Natural killer cell (primary cell): ENCODE data around the gene CCNA1. TPM values are rescaled to one million over a fixed set of nuclear protein-coding genes. Genes with fewer than 3 reads are reported as not detected.

Source experiments
- ATAC-seq, 3 donors: fragments of 150-1000 bp in 2 of 3; fragments of 200-7000 bp in 1 of 3; cut with Tn5 transposase; 1 replicate in 1 of 3; 2 replicates in 2 of 3; pipeline ENCODE4 v1.10.0; 2021; ENCODE audit warnings: mild to moderate bottlenecking in 2 of 3, moderate library complexity in 2 of 3
- DNase-seq, 2 donors: peaks; one replicate each; pipeline versions ENCODE4 v3.0.0 to v3.0.0-alpha.2; 2013 to 2021; ENCODE audit warnings: mixed read lengths in 1 of 2
- H3K27ac ChIP-seq: one replicate; pipeline ENCODE4 v1.5.1; 2013; ENCODE audit warnings: mild to moderate bottlenecking, low read length
- H3K27me3 ChIP-seq: one replicate; pipeline ENCODE4 v1.6.1; 2013; ENCODE audit warnings: low read length; ENCODE audit not compliant: control insufficient read depth, insufficient read depth
- H3K36me3 ChIP-seq: one replicate; pipeline ENCODE4 v1.6.1; 2013; ENCODE audit warnings: low read length; ENCODE audit not compliant: control insufficient read depth, insufficient read depth
- H3K4me1 ChIP-seq: one replicate; pipeline ENCODE4 v1.6.1; 2013; ENCODE audit warnings: low read length; ENCODE audit not compliant: control insufficient read depth, insufficient read depth
- H3K4me3 ChIP-seq: one replicate; pipeline ENCODE4 v1.5.1; 2013; ENCODE audit warnings: low read length
- H3K9me3 ChIP-seq: one replicate; pipeline ENCODE4 v1.6.1; 2013; ENCODE audit warnings: low read length; ENCODE audit not compliant: control insufficient read depth, insufficient read depth
- H3K27ac Mint-ChIP-seq, 2 donors: one replicate each; pipeline ENCODE4 v1.8.0; 2022; ENCODE audit warnings: mild to moderate bottlenecking in 2 of 2, mixed read lengths in 2 of 2, moderate library complexity in 1 of 2
- H3K27me3 Mint-ChIP-seq, 2 donors: one replicate each; pipeline ENCODE4 v1.8.0; 2022; ENCODE audit warnings: low read depth in 2 of 2, mixed read lengths in 2 of 2
- H3K36me3 Mint-ChIP-seq: one replicate; pipeline ENCODE4 v1.8.0; 2022; ENCODE audit warnings: mixed read lengths
- H3K4me1 Mint-ChIP-seq, 2 donors: one replicate each; pipeline ENCODE4 v1.8.0; 2022; ENCODE audit warnings: mixed read lengths in 2 of 2
- H3K4me3 Mint-ChIP-seq: one replicate; pipeline ENCODE4 v1.8.0; 2022; ENCODE audit warnings: mild to moderate bottlenecking, moderate library complexity, mixed read lengths
- H3K9me3 Mint-ChIP-seq, 2 donors: one replicate each; pipeline ENCODE4 v1.8.0; 2022; ENCODE audit warnings: mixed read lengths in 2 of 2
- WGBS: methylation state at CpG from one replicate; pipeline ENCODE4 v1.1.7; 2013; ENCODE audit warnings: missing lambda C conversion rate; ENCODE audit not compliant: insufficient coverage; 5-methylcytosine and 5-hydroxymethylcytosine counted together
- intact Hi-C: fragments of 100-400 bp; cut with micrococcal nuclease; formaldehyde crosslinking; loops from one replicate; pipeline ENCODE4 v1.14.2; 2022
- total RNA-seq, 4 donors: library from RNA; stranded (reverse); fragments of 120-200 nt in 1 of 4; gene quantifications; one replicate each; pipeline versions ENCODE4 v1.2.3 to v1.2.4, GENCODE V29; 2013 to 2022
- TF ChIP-seq, protein P1 (sequence below): fragments of 200-600 bp; IDR thresholded peaks from one replicate; pipeline ENCODE4 v1.8.0; 2022; ENCODE audit warnings: antibody characterized with exemption

Gene CCNA1
- total RNA-seq, 3 donors from 2014 or later (not counting 1 experiment from before 2014, with no cell fraction given) = 0.20 to 7.7 TPM; not detected in 1

DNA sequence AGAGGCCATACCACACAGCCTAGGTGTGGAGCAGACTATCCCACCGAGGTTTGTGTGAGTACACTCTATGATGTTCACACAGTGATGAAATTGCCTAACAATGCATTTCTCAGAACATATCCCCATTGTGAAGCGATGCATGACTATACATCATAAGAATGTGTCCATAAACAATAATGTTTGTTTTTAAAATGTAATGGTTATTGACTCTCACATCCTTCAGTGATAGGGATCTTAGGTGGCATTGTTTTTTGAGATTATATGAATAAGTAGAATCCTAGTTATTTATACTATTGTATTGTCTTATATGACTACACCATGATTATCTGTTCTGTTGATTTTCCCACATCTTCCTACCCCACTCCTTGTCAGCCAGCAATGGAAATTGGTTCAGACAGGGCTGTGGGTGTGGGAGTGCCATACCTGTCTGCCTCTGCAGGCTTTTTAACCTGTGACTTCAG, 13.6 kb downstream of the CCNA1 start:
- no peaks in the 10 kb centered on the region for H3K9me3 ChIP-seq
- DNase-seq = no peak
- H3K4me1 ChIP-seq = no peaks in the 10 kb centered on the region
- no peak overlapping the region for H3K27ac ChIP-seq
- intact Hi-C loops = no loop called here
- Mint-ChIP-seq H3K4me3 (no peak overlapping the region), H3K27ac (no peak overlapping the region), H3K36me3 (no peaks in the 10 kb centered on the region), H3K27me3 (peaks cover 0 to 3% of the 10 kb centered on the region in 2 donors), H3K4me1 (no peaks in the 10 kb centered on the region), H3K9me3 (no peaks in the 10 kb centered on the region)
- H3K4me3 ChIP-seq = no peak overlapping the region
- TF ChIP-seq, protein P1, sequence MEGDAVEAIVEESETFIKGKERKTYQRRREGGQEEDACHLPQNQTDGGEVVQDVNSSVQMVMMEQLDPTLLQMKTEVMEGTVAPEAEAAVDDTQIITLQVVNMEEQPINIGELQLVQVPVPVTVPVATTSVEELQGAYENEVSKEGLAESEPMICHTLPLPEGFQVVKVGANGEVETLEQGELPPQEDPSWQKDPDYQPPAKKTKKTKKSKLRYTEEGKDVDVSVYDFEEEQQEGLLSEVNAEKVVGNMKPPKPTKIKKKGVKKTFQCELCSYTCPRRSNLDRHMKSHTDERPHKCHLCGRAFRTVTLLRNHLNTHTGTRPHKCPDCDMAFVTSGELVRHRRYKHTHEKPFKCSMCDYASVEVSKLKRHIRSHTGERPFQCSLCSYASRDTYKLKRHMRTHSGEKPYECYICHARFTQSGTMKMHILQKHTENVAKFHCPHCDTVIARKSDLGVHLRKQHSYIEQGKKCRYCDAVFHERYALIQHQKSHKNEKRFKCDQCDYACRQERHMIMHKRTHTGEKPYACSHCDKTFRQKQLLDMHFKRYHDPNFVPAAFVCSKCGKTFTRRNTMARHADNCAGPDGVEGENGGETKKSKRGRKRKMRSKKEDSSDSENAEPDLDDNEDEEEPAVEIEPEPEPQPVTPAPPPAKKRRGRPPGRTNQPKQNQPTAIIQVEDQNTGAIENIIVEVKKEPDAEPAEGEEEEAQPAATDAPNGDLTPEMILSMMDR = no peak
- ATAC-seq = no peak
- WGBS = 93% methylated on average over 1 of the region's 2 CpGs
- no peaks in the 10 kb centered on the region for H3K36me3 ChIP-seq
- H3K27me3 ChIP-seq = no peaks in the 10 kb centered on the region

GRCh38 chr13:36447501-36447900, 15.2 kb downstream of the CCNA1 start:
- H3K4me1 Mint-ChIP-seq = no peaks in the 10 kb centered on the region
- no peaks in the 10 kb centered on the region for H3K9me3 Mint-ChIP-seq
- no peak overlapping the region for H3K27ac Mint-ChIP-seq
- intact Hi-C loops = no loop called here
- Histone ChIP-seq H3K4me3 (no peak overlapping the region), H3K4me1 (no peaks in the 10 kb centered on the region), H3K9me3 (no peaks in the 10 kb centered on the region), H3K36me3 (no peaks in the 10 kb centered on the region), H3K27me3 (no peaks in the 10 kb centered on the region), H3K27ac (no peak overlapping the region)
- 82% methylated on average over 7 of the region's 7 CpGs for WGBS
- no peaks in the 10 kb centered on the region for H3K36me3 Mint-ChIP-seq
- DNase-seq = no peak
- TF ChIP-seq, protein P1 = no peak
- no peak overlapping the region for H3K4me3 Mint-ChIP-seq
- H3K27me3 Mint-ChIP-seq = peaks cover 0 to 7% of the 10 kb centered on the region in 2 donors
- ATAC-seq = no peak

GRCh38 chr13:36450534-36450933, 18.2 kb downstream of the CCNA1 start:
- TF ChIP-seq, protein P1 = no peak
- no peaks in the 10 kb centered on the region for H3K36me3 Mint-ChIP-seq
- H3K4me1 Mint-ChIP-seq = no peaks in the 10 kb centered on the region
- Histone ChIP-seq H3K4me3 (no peak overlapping the region), H3K27me3 (no peaks in the 10 kb centered on the region), H3K36me3 (no peaks in the 10 kb centered on the region), H3K4me1 (no peaks in the 10 kb centered on the region), H3K9me3 (no peaks in the 10 kb centered on the region), H3K27ac (no peak overlapping the region)
- peaks cover 0 to 7% of the 10 kb centered on the region in 2 donors for H3K27me3 Mint-ChIP-seq
- H3K9me3 Mint-ChIP-seq = no peaks in the 10 kb centered on the region
- WGBS = 16% methylated on average over 3 of the region's 3 CpGs
- intact Hi-C loops = no loop called here
- H3K27ac Mint-ChIP-seq = no peak overlapping the region
- ATAC-seq (no peak), DNase-seq (no peak)
- no peak overlapping the region for H3K4me3 Mint-ChIP-seq

- Histone ChIP-seq H3K36me3 (no peaks in the 10 kb centered on the region), H3K4me3 (no peak overlapping the region), H3K27ac (no peak overlapping the region), H3K4me1 (no peaks in the 10 kb centered on the region), H3K27me3 (no peaks in the 10 kb centered on the region), H3K9me3 (no peaks in the 10 kb centered on the region)
- H3K9me3 Mint-ChIP-seq = no peaks in the 10 kb centered on the region
- H3K27ac Mint-ChIP-seq = no peak overlapping the region
- H3K4me1 Mint-ChIP-seq = no peaks in the 10 kb centered on the region
- TF ChIP-seq, protein P1 = no peak
- H3K27me3 Mint-ChIP-seq = peaks cover 0 to 7% of the 10 kb centered on the region in 2 donors
- DNase-seq (no peak), ATAC-seq (no peak)
- no peaks in the 10 kb centered on the region for H3K36me3 Mint-ChIP-seq
- intact Hi-C loops = no loop called here
- H3K4me3 Mint-ChIP-seq = no peak overlapping the region
- WGBS = 76% methylated on average over 5 of the region's 5 CpGs
These were observed 21.2 kb downstream of the CCNA1 start for GRCh38 chr13:36453516-36453915.
